Prostate gland (tissue), 2 donors: ENCODE data around the gene ANKRD55. TPM values are rescaled to one million over a fixed set of nuclear protein-coding genes. Genes with fewer than 3 reads are reported as not detected.
"Not testable (repeated sequence)": the region's sequence is repeated elsewhere in the genome, so short reads cannot be mapped to it uniquely, and the experiment has no call there.

Source experiments
- DNase-seq: peaks from one replicate; pipeline ENCODE4 v3.0.0-alpha.2; 2019; ENCODE audit warnings: low spot score
- H3K27ac ChIP-seq, 2 donors: fragments of 200-600 bp; sonication (generic); 2 replicates each; pipeline ENCODE4 v1.5.1; 2017 to 2019
- H3K27me3 ChIP-seq: fragments of 200-600 bp; sonication (generic); replicated peaks from 2 replicates; pipeline ENCODE4 v1.5.1; 2019; ENCODE audit not compliant: insufficient read depth
- H3K36me3 ChIP-seq, 2 donors: fragments of 200-600 bp; sonication (generic); 1 replicate in 1 of 2; 2 replicates in 1 of 2; pipeline versions ENCODE4 v1.5.1 to v1.8.1; 2017 to 2019
- H3K4me1 ChIP-seq: fragments of 200-600 bp; sonication (generic); replicated peaks from 2 replicates; pipeline ENCODE4 v1.5.1; 2019
- H3K4me3 ChIP-seq, 2 donors: fragments of 200-600 bp; sonication (generic); 2 replicates each; pipeline ENCODE4 v1.5.1; 2017 to 2019
- H3K9me3 ChIP-seq: fragments of 200-600 bp; sonication (generic); 2 replicates; pipeline ENCODE4 v1.5.1; 2017
- CTCF ChIP-seq, 4 experiments: fragments of 200-600 bp in 2 of 4; fragments of 450-650 bp in 2 of 4; sonication (generic) in 2 of 4; IDR thresholded peaks; 1 replicate in 3 of 4; 2 replicates in 1 of 4; pipeline ENCODE4 v1.5.1; 2016 to 2019; ENCODE audit warnings: antibody characterized with exemption in 4 of 4, mild to moderate bottlenecking in 2 of 4, moderate library complexity in 2 of 4
- POLR2A ChIP-seq: fragments of 450-650 bp; IDR thresholded peaks from one replicate; pipeline ENCODE4 v1.6.1; 2016; ENCODE audit warnings: antibody characterized with exemption, mild to moderate bottlenecking
- POLR2AphosphoS5 ChIP-seq: sonication (generic); formaldehyde crosslinking; IDR thresholded peaks from one replicate; pipeline ENCODE4 v1.6.1; 2017; ENCODE audit warnings: antibody characterized with exemption
- WGBS: methylation state at CpG from one replicate; pipeline ENCODE4 v1.1.5; 2018; 5-methylcytosine and 5-hydroxymethylcytosine counted together
- intact Hi-C: fragments of 100-400 bp; cut with DNase I; formaldehyde crosslinking; loops from one replicate; pipeline ENCODE4 v1.14.2; 2022
- total RNA-seq, 2 donors: library from RNA; depleted of rRNA; stranded (reverse); fragments of >200 nt; gene quantifications; one replicate each; pipeline ENCODE4 v1.1.0, GENCODE V29; 2016

Gene ANKRD55
- total RNA-seq, 2 donors from 2014 or later: 1.1 TPM; not detected in 1

GRCh38 chr5:56128113-56128512, 105.0 kb downstream of the ANKRD55 start:
- intact Hi-C loops: no loop called here

GRCh38 chr5:56126487-56127179, 106.5 kb downstream of the ANKRD55 start:
- Histone ChIP-seq H3K27ac (no peak overlapping the region), H3K9me3 (no peaks in the 10 kb centered on the region), H3K36me3 (no peaks in the 10 kb centered on the region), H3K27me3 (no peaks in the 10 kb centered on the region), H3K4me3 (no peak overlapping the region), H3K4me1 (no peaks in the 10 kb centered on the region)
- WGBS: 54% methylated on average over 7 of the region's 7 CpGs
- TF ChIP-seq CTCF (IDR thresholded peaks at IDR 0.05) (no peak), POLR2A (no peak), POLR2AphosphoS5 (no peak)
- intact Hi-C loops: no loop called here
- DNase-seq: no peak

More at GRCh38 chr5:56128113-56128512, 105.0 kb downstream of the ANKRD55 start:
- TF ChIP-seq CTCF (IDR thresholded peaks at IDR 0.05) (no peak), POLR2A (no peak), POLR2AphosphoS5 (no peak)
- Histone ChIP-seq H3K36me3 (no peaks in the 10 kb centered on the region), H3K4me3 (no peak overlapping the region), H3K27ac (no peak overlapping the region), H3K9me3 (no peaks in the 10 kb centered on the region), H3K4me1 (no peaks in the 10 kb centered on the region), H3K27me3 (no peaks in the 10 kb centered on the region)
- WGBS: 65% methylated on average over 3 of the region's 3 CpGs
- no peak for DNase-seq

- WGBS: 54% methylated on average over 8 of the region's 8 CpGs
Observed at GRCh38 chr5:56123531-56124243, 109.4 kb downstream of the ANKRD55 start.

GRCh38 chr5:56122360-56122985, 110.7 kb downstream of the ANKRD55 start:
- DNase-seq, intact Hi-C loops, H3K9me3 ChIP-seq, H3K27me3 ChIP-seq, H3K4me3 ChIP-seq, H3K4me1 ChIP-seq, H3K36me3 ChIP-seq, H3K27ac ChIP-seq: not testable (repeated sequence)
- WGBS: 96% methylated on average over 9 of the region's 9 CpGs

More at GRCh38 chr5:56123531-56124243, 109.4 kb downstream of the ANKRD55 start:
- H3K9me3 ChIP-seq: no peaks in the 10 kb centered on the region
- DNase-seq: no peak
- no peak overlapping the region for H3K27ac ChIP-seq
- no peaks in the 10 kb centered on the region for H3K27me3 ChIP-seq
- no peaks in the 10 kb centered on the region for H3K36me3 ChIP-seq
- H3K4me3 ChIP-seq: no peak overlapping the region
- TF ChIP-seq CTCF (IDR thresholded peaks at IDR 0.05): no peak
- TF ChIP-seq POLR2AphosphoS5: no peak
- TF ChIP-seq POLR2A: no peak
- intact Hi-C loops: no loop called here
- H3K4me1 ChIP-seq: no peaks in the 10 kb centered on the region

DNA sequence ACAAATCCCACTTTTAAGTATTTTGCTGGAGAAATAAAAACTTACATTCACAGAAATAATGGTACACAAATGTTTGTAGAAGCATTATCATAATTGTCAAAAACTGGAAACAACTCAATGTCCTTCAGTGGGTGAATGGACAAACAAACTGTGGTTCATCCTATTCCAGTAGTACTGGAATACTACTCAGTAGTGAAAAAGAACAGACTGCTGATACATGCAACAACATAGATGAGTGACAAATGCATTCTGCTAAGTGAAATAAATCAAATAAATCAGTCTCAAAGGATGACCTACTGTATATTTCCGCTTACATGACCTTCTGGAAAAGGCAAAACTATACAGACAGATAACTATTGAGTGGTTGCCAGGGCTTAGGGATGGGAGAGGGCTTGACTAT, 114.1 kb downstream of the ANKRD55 start:
- no peak overlapping the region for H3K27ac ChIP-seq
- 100% methylated on average over 1 of the region's 1 CpG for WGBS
- H3K4me3 ChIP-seq: no peak overlapping the region
- H3K9me3 ChIP-seq: no peaks in the 10 kb centered on the region
- no peaks in the 10 kb centered on the region for H3K36me3 ChIP-seq
- intact Hi-C loops: no loop called here
- no peaks in the 10 kb centered on the region for H3K4me1 ChIP-seq
- DNase-seq: no peak
- H3K27me3 ChIP-seq: no peaks in the 10 kb centered on the region
- TF ChIP-seq POLR2AphosphoS5: no peak
- no peak for TF ChIP-seq POLR2A
- TF ChIP-seq CTCF (IDR thresholded peaks at IDR 0.05): no peak
